ENCODE data around the gene COL25A1.

GRCh38 chr4:109043286-109043685 lies 259.2 kb downstream of the COL25A1 start:
- no peak for TF ChIP-seq CTCF (IDR thresholded peaks at IDR 0.05)
- no peak for TF ChIP-seq POLR2A (IDR thresholded peaks at IDR 0.05)
